ENCODE results near the gene TMEM258. TPM values are rescaled to one million over a fixed set of nuclear protein-coding genes. Genes with fewer than 3 reads are reported as not detected.

TMEM258 gene
- total RNA-seq, 1 donor from 2014 or later = 125 TPM

DNA sequence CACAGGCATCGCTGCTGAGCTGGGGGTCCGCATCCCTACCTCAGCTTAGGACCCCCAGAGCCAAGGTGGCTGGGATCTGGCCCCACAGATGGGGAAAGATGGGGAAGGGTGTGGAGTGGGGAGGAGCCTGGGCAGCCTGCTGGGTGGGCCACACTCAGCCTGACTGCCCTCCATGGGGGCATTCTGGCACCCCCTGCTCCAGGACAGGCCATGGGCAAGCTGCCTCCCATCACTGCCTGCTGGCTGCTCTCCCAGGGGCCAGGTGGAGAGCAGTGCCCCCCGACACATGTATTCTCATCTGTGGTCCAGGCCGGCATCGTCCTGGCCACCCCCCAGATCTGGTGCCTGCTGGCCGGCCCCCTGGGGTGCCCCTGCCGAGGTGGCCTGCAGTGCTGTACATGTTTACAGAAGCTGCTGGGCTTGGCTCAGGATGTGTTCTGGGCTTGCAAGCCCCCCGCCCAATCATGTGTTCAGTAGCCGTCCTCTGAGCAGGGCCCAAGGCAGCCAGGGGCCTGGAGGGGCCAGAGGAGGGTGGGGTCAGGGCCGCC lies 47.7 kb downstream of the TMEM258 start:
- Mint-ChIP-seq H3K27ac (ENCODE audit: unreplicated experiment) (no peak overlapping the region), H3K36me3 (ENCODE audit: low read depth, unreplicated experiment) (no peaks in the 10 kb centered on the region), H3K9me3 (ENCODE audit: unreplicated experiment) (no peaks in the 10 kb centered on the region), H3K27me3 (ENCODE audit: unreplicated experiment) (peaks cover 12% of the 10 kb centered on the region), H3K4me3 (ENCODE audit: unreplicated experiment) (no peak overlapping the region), H3K4me1 (ENCODE audit: unreplicated experiment) (peaks cover 3% of the 10 kb centered on the region)
- no peak for DNase-seq (ENCODE audit: low spot score)
- TF ChIP-seq, protein P1, sequence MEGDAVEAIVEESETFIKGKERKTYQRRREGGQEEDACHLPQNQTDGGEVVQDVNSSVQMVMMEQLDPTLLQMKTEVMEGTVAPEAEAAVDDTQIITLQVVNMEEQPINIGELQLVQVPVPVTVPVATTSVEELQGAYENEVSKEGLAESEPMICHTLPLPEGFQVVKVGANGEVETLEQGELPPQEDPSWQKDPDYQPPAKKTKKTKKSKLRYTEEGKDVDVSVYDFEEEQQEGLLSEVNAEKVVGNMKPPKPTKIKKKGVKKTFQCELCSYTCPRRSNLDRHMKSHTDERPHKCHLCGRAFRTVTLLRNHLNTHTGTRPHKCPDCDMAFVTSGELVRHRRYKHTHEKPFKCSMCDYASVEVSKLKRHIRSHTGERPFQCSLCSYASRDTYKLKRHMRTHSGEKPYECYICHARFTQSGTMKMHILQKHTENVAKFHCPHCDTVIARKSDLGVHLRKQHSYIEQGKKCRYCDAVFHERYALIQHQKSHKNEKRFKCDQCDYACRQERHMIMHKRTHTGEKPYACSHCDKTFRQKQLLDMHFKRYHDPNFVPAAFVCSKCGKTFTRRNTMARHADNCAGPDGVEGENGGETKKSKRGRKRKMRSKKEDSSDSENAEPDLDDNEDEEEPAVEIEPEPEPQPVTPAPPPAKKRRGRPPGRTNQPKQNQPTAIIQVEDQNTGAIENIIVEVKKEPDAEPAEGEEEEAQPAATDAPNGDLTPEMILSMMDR (IDR thresholded peaks at IDR 0.05; ENCODE audit: unreplicated experiment) = no peak

DNA sequence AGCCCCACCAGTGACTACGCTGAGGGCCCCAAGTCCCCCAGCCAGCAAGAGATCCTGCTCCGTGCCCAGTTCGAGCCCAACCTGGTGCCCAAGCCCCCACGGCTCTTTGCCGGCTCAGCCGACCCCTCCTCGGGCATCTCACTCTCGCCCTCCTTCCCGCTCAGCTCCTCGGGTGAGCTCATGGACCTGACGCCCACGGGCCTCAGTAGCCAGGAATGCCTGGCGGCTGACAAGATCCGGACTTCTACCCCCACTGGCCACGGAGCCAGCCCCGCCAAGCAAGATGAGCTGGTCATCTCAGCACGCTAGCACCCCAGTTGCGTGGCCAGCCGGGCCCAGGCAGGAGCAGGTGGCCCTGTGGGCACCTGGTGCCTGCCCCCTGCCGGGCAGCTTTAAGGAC lies 48.2 kb downstream of the TMEM258 start:
- TF ChIP-seq, protein P1 (IDR thresholded peaks at IDR 0.05; ENCODE audit: unreplicated experiment) = no peak
- no peak for DNase-seq (ENCODE audit: low spot score)
- Mint-ChIP-seq H3K4me1 (ENCODE audit: unreplicated experiment) (no peaks in the 10 kb centered on the region), H3K36me3 (ENCODE audit: low read depth, unreplicated experiment) (no peaks in the 10 kb centered on the region), H3K9me3 (ENCODE audit: unreplicated experiment) (no peaks in the 10 kb centered on the region), H3K4me3 (ENCODE audit: unreplicated experiment) (no peak overlapping the region), H3K27ac (ENCODE audit: unreplicated experiment) (no peak overlapping the region), H3K27me3 (ENCODE audit: unreplicated experiment) (peaks cover 12% of the 10 kb centered on the region)

DNA sequence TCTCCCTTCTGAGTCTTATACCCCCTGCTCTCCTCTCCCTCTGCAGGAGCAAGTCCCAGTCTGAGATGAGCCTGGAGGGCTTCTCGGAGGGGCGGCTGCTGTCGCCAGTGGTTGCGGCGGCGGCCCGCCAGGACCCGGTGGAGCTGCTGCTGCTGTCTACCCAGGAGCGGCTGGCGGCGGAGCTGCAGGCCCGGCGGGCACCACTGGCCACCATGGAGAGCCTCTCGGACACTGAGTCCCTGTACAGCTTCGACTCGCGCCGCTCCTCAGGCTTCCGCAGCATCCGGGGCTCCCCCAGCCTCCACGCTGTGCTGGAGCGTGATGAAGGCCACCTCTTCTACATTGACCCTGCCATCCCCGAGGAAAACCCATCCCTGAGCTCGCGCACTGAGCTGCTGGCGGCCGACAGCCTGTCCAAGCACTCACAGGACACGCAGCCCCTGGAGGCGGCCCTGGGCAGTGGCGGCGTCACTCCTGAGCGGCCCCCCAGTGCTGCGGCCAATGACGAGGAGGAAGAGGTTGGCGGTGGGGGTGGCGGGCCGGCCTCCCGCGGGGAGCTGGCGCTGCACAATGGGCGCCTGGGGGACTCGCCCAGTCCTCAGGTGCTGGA lies 48.8 kb downstream of the TMEM258 start:
- H3K4me1 Mint-ChIP-seq (ENCODE audit: unreplicated experiment) = no peaks in the 10 kb centered on the region
- H3K27ac Mint-ChIP-seq (ENCODE audit: unreplicated experiment) = no peak overlapping the region
- no peaks in the 10 kb centered on the region for H3K9me3 Mint-ChIP-seq (ENCODE audit: unreplicated experiment)
- no peaks in the 10 kb centered on the region for H3K36me3 Mint-ChIP-seq (ENCODE audit: low read depth, unreplicated experiment)
- peaks cover 15% of the 10 kb centered on the region for H3K27me3 Mint-ChIP-seq (ENCODE audit: unreplicated experiment)
- H3K4me3 Mint-ChIP-seq (ENCODE audit: unreplicated experiment) = no peak overlapping the region
- TF ChIP-seq, protein P1 (IDR thresholded peaks at IDR 0.05; ENCODE audit: unreplicated experiment) = no peak
- DNase-seq (ENCODE audit: low spot score) = no peak

DNA sequence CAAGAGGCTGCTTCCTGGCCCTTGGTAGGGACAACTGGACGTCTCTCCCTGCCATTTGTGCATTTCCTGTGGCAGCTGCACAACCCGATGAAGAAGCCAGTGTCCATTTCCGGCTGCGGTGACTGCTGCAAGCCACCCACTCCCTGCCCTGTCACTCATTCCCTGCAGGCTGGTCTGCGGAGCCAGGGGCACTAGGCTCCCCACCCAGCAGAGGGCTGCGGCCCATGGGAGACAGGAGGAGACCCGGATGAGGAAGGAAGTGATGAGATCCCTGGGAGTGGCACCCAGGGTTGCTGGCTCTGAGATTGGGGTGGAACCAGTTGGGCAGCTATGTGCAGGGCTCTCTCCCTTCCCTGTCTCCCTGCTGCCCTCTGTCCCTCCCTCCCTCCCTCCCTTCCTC lies 50.0 kb downstream of the TMEM258 start:
- peaks cover 16% of the 10 kb centered on the region for H3K27me3 Mint-ChIP-seq (ENCODE audit: unreplicated experiment)
- TF ChIP-seq, protein P1 (IDR thresholded peaks at IDR 0.05; ENCODE audit: unreplicated experiment) = no peak
- no peak for DNase-seq (ENCODE audit: low spot score)
- H3K27ac Mint-ChIP-seq (ENCODE audit: unreplicated experiment) = no peak overlapping the region
- no peaks in the 10 kb centered on the region for H3K4me1 Mint-ChIP-seq (ENCODE audit: unreplicated experiment)
- H3K4me3 Mint-ChIP-seq (ENCODE audit: unreplicated experiment) = no peak overlapping the region
- no peaks in the 10 kb centered on the region for H3K36me3 Mint-ChIP-seq (ENCODE audit: low read depth, unreplicated experiment)
- H3K9me3 Mint-ChIP-seq (ENCODE audit: unreplicated experiment) = no peaks in the 10 kb centered on the region

DNA sequence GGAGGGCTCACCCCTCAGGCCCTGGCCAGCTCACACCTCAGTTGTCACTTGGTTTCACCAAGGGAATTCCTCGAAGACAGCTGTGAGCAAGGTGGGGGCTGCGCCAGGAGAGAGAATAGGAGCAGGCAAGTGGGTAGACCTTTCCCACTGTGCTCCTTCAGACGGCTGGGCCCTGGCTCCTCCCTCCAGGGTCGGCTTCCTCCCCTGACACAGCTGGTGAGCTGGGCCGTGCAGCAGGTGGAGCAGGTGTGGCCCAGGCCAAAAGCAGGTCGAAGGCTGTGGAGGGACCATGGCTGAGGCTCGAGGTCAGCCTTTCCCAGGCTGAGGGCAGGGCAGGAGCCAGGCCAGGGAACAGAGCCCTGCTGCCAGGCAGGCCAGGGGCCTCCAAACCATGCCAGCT lies 52.4 kb downstream of the TMEM258 start:
- TF ChIP-seq, protein P1 (IDR thresholded peaks at IDR 0.05; ENCODE audit: unreplicated experiment) = no peak
- no peak for DNase-seq (ENCODE audit: low spot score)
- H3K9me3 Mint-ChIP-seq (ENCODE audit: unreplicated experiment) = no peaks in the 10 kb centered on the region
- H3K36me3 Mint-ChIP-seq (ENCODE audit: low read depth, unreplicated experiment) = no peaks in the 10 kb centered on the region
- H3K27me3 Mint-ChIP-seq (ENCODE audit: unreplicated experiment) = peaks cover 17% of the 10 kb centered on the region
- H3K27ac Mint-ChIP-seq (ENCODE audit: unreplicated experiment) = no peak overlapping the region
- H3K4me3 Mint-ChIP-seq (ENCODE audit: unreplicated experiment) = no peak overlapping the region
- H3K4me1 Mint-ChIP-seq (ENCODE audit: unreplicated experiment) = no peaks in the 10 kb centered on the region

Measured in endothelial cell (in vitro differentiated cells).